ENCODE results near the gene CCBE1. TPM values are rescaled to one million over a fixed set of nuclear protein-coding genes. Genes with fewer than 3 reads are reported as not detected.
A peak's percentile ranks its signal among the peaks of the same experiment; 100 is the strongest.

Gene CCBE1
- total and polyA plus RNA-seq, 2 of the 4 experiments (the other 2 are of a cell fraction), result 64.8 to 148 TPM

DNA sequence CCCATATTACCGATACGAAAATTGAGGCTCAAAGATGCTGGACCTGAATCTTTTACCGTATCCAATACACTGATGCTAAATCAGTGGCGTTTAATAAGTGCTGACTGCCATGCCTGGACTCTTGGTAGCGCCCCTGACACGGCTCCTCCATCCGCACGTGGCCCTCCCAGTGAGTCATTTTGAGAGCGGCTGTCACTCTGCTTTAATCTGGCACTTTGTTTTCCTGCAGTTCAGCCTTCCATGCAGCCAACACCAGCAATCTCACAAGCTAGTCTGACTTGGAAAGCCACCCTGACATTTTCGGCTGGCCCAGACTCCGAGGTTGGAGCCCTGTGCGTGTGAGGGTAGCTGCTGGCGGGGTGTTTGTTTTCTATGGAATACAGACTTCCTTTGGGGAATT is 183.0 kb downstream of the CCBE1 start:
- Histone ChIP-seq H2BK20ac (ENCODE audit: low read depth, low read length) (peak overlapping the region; percentile 68; the same call in 1 of the 2 replicates), H2AK9ac (replicated peaks; ENCODE audit: low read depth, low read length, poor library complexity) (no peak overlapping the region), H3K9me3 (ENCODE audit: control insufficient read depth, insufficient read depth, low read length) (no peaks in the 10 kb centered on the region), H3K27me3 (ENCODE audit: control insufficient read depth, insufficient read depth, low read length) (no peaks in the 10 kb centered on the region), H2BK5ac (ENCODE audit: low read depth, low read length, poor library complexity, severe bottlenecking) (no peak overlapping the region), H2BK120ac (ENCODE audit: low read depth, low read length) (peak overlapping the region; percentile 44), H2AFZ (replicated peaks; ENCODE audit: low read length, poor library complexity) (no peak overlapping the region), H3K4me2 (ENCODE audit: low read depth, low read length) (no peak overlapping the region), H3K4me3 (ENCODE audit: insufficient read depth, low read depth, low read length) (no peak overlapping the region), H4K20me1 (ENCODE audit: insufficient read depth, low read length) (peaks cover 47% of the 10 kb centered on the region), H3K18ac (ENCODE audit: low read depth, low read length) (no peak overlapping the region; the same call in 1 of the 2 replicates), H3K14ac (replicated peaks; ENCODE audit: low read depth, low read length) (peak overlapping the region; percentile 35; the same call in 1 of the 2 replicates), H4K8ac (ENCODE audit: low read depth in 2 of 2, low read length in 2 of 2) (peak overlapping the region in 1 of 2 experiments; percentile 15; a peak in 1 of 4 replicates), H3K79me1 (ENCODE audit: low read depth in 1 of 2, low read length in 2 of 2) (peaks cover 25 to 38% of the 10 kb centered on the region in 2 experiments), H4K5ac (ENCODE audit: low read depth, low read length) (no peak overlapping the region), H3K9me1 (ENCODE audit: insufficient read depth, low read length) (peaks cover 15% of the 10 kb centered on the region), H2BK15ac (ENCODE audit: low read depth, low read length) (peak overlapping the region; percentile 61; the same call in 2 of the 3 replicates), H3K23ac (ENCODE audit: low read depth, low read length) (0 out of 2 replicates have a peak overlapping the region, but pooled peaks have one; percentile 57), H3K9ac (ENCODE audit: low read depth, low read length) (no peak overlapping the region), H3K4ac (ENCODE audit: low read depth, low read length) (peak overlapping the region; percentile 57; the same call in 1 of the 2 replicates), H2AK5ac (ENCODE audit: low read depth, low read length) (peak overlapping the region; percentile 25; the same call in 1 of the 2 replicates), H3K4me1 (ENCODE audit: control insufficient read depth, insufficient read depth, low read length) (peaks cover 18% of the 10 kb centered on the region), H4K91ac (ENCODE audit: insufficient read depth, low read depth, low read length) (no peak overlapping the region), H3K36me3 (ENCODE audit: control insufficient read depth, insufficient read depth, low read length) (no peaks in the 10 kb centered on the region), H3K27ac (ENCODE audit: insufficient read depth, low read length) (peak overlapping the region; percentile 54; the same call in 1 of the 2 replicates), H3K56ac (ENCODE audit: extremely low read depth, insufficient read depth, low read length) (no peak overlapping the region)
- 32% methylated on average over 6 of the region's 13 CpGs; no CpG with 5 or more reads in 1 of the 2 experiments for WGBS, 2 experiments (ENCODE audit: extremely low coverage in 2 of 2, insufficient read length in 1 of 2)
- intact Hi-C loops (cut with micrococcal nuclease), result no loop called here
- in situ Hi-C loops (cut with MboI; ENCODE audit: low sequenced_read_pairs), result no loop called here
- peak; percentile 73 for DNase-seq
- TF ChIP-seq RFX5 (IDR thresholded peaks at IDR 0.05; ENCODE audit: low read depth, low read length) (no peak), MXI1 (IDR thresholded peaks at IDR 0.05; ENCODE audit: borderline replicate concordance, low read depth, low read length) (peak; percentile 85), FOS (IDR thresholded peaks at IDR 0.05; ENCODE audit: low read depth, low read length) (peak; percentile 20; the same call in 1 of the 2 replicates), CHD1 (IDR thresholded peaks at IDR 0.05; ENCODE audit: low read depth, low read length) (no peak), POLR2A (IDR thresholded peaks at IDR 0.05; ENCODE audit: low read depth, low read length) (no peak), RAD21 (IDR thresholded peaks at IDR 0.05; ENCODE audit: low read length) (no peak), RCOR1 (IDR thresholded peaks at IDR 0.05; ENCODE audit: insufficient replicate concordance, low read length) (no peak), NFE2L2 (IDR thresholded peaks at IDR 0.05; ENCODE audit: low read depth, low read length) (no peak), MAZ (IDR thresholded peaks at IDR 0.05; ENCODE audit: borderline replicate concordance, low read depth, low read length) (no peak), SMC3 (IDR thresholded peaks at IDR 0.05; ENCODE audit: low read depth, low read length) (no peak), CEBPB (IDR thresholded peaks at IDR 0.05; ENCODE audit: low read depth, low read length) (no peak), BHLHE40 (IDR thresholded peaks at IDR 0.05; ENCODE audit: low read depth, low read length) (peak; percentile 34; the same call in 1 of the 2 replicates)
- TF ChIP-seq, protein P1, sequence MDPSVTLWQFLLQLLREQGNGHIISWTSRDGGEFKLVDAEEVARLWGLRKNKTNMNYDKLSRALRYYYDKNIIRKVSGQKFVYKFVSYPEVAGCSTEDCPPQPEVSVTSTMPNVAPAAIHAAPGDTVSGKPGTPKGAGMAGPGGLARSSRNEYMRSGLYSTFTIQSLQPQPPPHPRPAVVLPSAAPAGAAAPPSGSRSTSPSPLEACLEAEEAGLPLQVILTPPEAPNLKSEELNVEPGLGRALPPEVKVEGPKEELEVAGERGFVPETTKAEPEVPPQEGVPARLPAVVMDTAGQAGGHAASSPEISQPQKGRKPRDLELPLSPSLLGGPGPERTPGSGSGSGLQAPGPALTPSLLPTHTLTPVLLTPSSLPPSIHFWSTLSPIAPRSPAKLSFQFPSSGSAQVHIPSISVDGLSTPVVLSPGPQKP (IDR thresholded peaks at IDR 0.05; ENCODE audit: borderline replicate concordance, low read depth, low read length), result no peak
- TF ChIP-seq, protein P2, sequence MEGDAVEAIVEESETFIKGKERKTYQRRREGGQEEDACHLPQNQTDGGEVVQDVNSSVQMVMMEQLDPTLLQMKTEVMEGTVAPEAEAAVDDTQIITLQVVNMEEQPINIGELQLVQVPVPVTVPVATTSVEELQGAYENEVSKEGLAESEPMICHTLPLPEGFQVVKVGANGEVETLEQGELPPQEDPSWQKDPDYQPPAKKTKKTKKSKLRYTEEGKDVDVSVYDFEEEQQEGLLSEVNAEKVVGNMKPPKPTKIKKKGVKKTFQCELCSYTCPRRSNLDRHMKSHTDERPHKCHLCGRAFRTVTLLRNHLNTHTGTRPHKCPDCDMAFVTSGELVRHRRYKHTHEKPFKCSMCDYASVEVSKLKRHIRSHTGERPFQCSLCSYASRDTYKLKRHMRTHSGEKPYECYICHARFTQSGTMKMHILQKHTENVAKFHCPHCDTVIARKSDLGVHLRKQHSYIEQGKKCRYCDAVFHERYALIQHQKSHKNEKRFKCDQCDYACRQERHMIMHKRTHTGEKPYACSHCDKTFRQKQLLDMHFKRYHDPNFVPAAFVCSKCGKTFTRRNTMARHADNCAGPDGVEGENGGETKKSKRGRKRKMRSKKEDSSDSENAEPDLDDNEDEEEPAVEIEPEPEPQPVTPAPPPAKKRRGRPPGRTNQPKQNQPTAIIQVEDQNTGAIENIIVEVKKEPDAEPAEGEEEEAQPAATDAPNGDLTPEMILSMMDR (conservative IDR thresholded peaks at IDR 0.05; ENCODE audit: low read depth, low read length), result no peak
- TF ChIP-seq, protein P3, sequence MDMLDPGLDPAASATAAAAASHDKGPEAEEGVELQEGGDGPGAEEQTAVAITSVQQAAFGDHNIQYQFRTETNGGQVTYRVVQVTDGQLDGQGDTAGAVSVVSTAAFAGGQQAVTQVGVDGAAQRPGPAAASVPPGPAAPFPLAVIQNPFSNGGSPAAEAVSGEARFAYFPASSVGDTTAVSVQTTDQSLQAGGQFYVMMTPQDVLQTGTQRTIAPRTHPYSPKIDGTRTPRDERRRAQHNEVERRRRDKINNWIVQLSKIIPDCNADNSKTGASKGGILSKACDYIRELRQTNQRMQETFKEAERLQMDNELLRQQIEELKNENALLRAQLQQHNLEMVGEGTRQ (IDR thresholded peaks at IDR 0.05; ENCODE audit: low read depth, low read length), result peak; percentile 62
- CTCF ChIA-PET, result interaction anchor here (1.3 kb wide), 1 partner anchor 116 kb away, joined by 3 read pairs; no protein-coding TSS in a partner anchor
- POLR2A ChIA-PET (ENCODE audit: unreplicated experiment), result no interaction called here
- BruUV-seq (replicated peaks), result no TSS peak
- peak; percentile 61 for ATAC-seq (ENCODE audit: low read depth)
- dilution Hi-C loops (cut with HindIII; ENCODE audit: low sequenced_read_pairs, unreplicated experiment), result no loop called here

All from IMR-90 (cell line).